Endothelial cell of umbilical vein (primary cell): ENCODE measurements around the gene ZNF440. TPM values are rescaled to one million over a fixed set of nuclear protein-coding genes. Genes with fewer than 3 reads are reported as not detected.

Source experiments
- BruUV-seq: library from RNA; stranded (reverse); fragments of 400-500 nt; replicated peaks from 2 replicates; lab custom pipeline; 2021; lab: Mats Ljungman, UMichigan
- CTCF ChIA-PET: fragments of 300-600, 350-600 bp; sonication (Branson Sonifier 250); formaldehyde crosslinking; loops from one replicate; lab custom pipeline; 2021; ENCODE audit warnings: antibody characterized with exemption, inconsistent platforms; lab: Charles Lee
- POLR2A ChIA-PET: fragments of 300-600, 350-600 bp; sonication (Branson Sonifier 250); formaldehyde crosslinking; loops from one replicate; lab custom pipeline; 2021; ENCODE audit warnings: antibody characterized with exemption, inconsistent platforms; lab: Charles Lee
- DNase-seq: peaks from one replicate; pipeline ENCODE4 v3.0.0-alpha.2; 2011; ENCODE audit warnings: low read depth, low spot score
- FAIRE-seq: peaks from 2 replicates; lab custom pipeline; 2011; peaks lifted over from hg19 to GRCh38; lab: Jason Lieb, UNC
- H2AFZ ChIP-seq: 2 replicates; pipeline ENCODE4 v1.6.0; 2012; ENCODE audit warnings: low read depth, low read length, control low read depth, inconsistent platforms
- H3K27ac ChIP-seq: 2 replicates; pipeline ENCODE4 v1.5.1; 2011; ENCODE audit warnings: low read depth, mild to moderate bottlenecking, control low read depth, low read length, moderate library complexity; ENCODE audit not compliant: insufficient read depth
- H3K27me3 ChIP-seq, 2 experiments: 2 replicates each; pipeline versions ENCODE4 v1.6.0 to v1.6.1; 2011; ENCODE audit warnings: low read length in 2 of 2, mixed read lengths in 1 of 2; ENCODE audit not compliant: control insufficient read depth in 2 of 2, insufficient read depth in 2 of 2
- H3K36me3 ChIP-seq, 2 experiments: 2 replicates in 1 of 2; 3 replicates in 1 of 2; pipeline ENCODE4 v1.5.1; 2011; ENCODE audit warnings: low read length in 2 of 2, mild to moderate bottlenecking in 1 of 2, moderate library complexity in 1 of 2; ENCODE audit not compliant: control insufficient read depth in 2 of 2, insufficient read depth in 2 of 2; ENCODE audit errors: extremely low read depth in 1 of 2
- H3K4me1 ChIP-seq: 3 replicates; pipeline ENCODE4 v1.5.1; 2011; ENCODE audit warnings: mild to moderate bottlenecking, low read length; ENCODE audit not compliant: control insufficient read depth, insufficient read depth; ENCODE audit errors: extremely low read depth
- H3K4me2 ChIP-seq: 2 replicates; pipeline ENCODE4 v1.6.1; 2011; ENCODE audit warnings: low read length, control low read depth, mixed read lengths; ENCODE audit not compliant: insufficient read depth
- H3K4me3 ChIP-seq, 3 experiments: fragments of 200-600 bp in 1 of 3; sonication (generic), shearing (Covaris generic) in 1 of 3; replicated peaks in 1 of 3; 2 replicates each; pipeline ENCODE4 v1.5.1; 2011 to 2016; ENCODE audit warnings: control low read depth in 3 of 3, low read length in 3 of 3, mild to moderate bottlenecking in 2 of 3, inconsistent platforms in 1 of 3, low read depth in 1 of 3, moderate library complexity in 1 of 3; ENCODE audit not compliant: insufficient read depth in 1 of 3
- H3K79me2 ChIP-seq: 2 replicates; pipeline ENCODE4 v1.6.0; 2012; ENCODE audit warnings: low read length, inconsistent platforms; ENCODE audit not compliant: control insufficient read depth, insufficient read depth
- H3K9ac ChIP-seq: replicated peaks from 2 replicates; pipeline ENCODE3; 2011; ENCODE audit warnings: low read length, control low read depth; ENCODE audit not compliant: insufficient read depth; ENCODE audit errors: extremely low read depth
- H3K9me1 ChIP-seq: replicated peaks from 3 replicates; pipeline ENCODE4 v1.6.0; 2011; ENCODE audit warnings: mild to moderate bottlenecking, low read length; ENCODE audit not compliant: control insufficient read depth, insufficient read depth; ENCODE audit errors: extremely low read depth
- H3K9me3 ChIP-seq: replicated peaks from 2 replicates; pipeline ENCODE4 v1.5.1; 2012; ENCODE audit warnings: low read length, inconsistent platforms; ENCODE audit not compliant: control insufficient read depth, insufficient read depth
- H4K20me1 ChIP-seq: replicated peaks from 2 replicates; pipeline ENCODE3; 2011; ENCODE audit warnings: mild to moderate bottlenecking, low read length; ENCODE audit not compliant: control insufficient read depth, insufficient read depth; ENCODE audit errors: extremely low read depth
- CTCF ChIP-seq, 2 donors: IDR thresholded peaks; 1 replicate in 1 of 2; 2 replicates in 1 of 2; pipeline ENCODE4 v1.5.1; 2011; ENCODE audit warnings: low read length in 2 of 2, mild to moderate bottlenecking in 2 of 2, moderate library complexity in 2 of 2, control low read depth in 1 of 2, inconsistent platforms in 1 of 2, low read depth in 1 of 2; ENCODE audit not compliant: insufficient read depth in 1 of 2; ENCODE audit errors: extremely low read depth in 1 of 2
- EZH2 ChIP-seq: IDR thresholded peaks from 2 replicates; pipeline ENCODE4 v1.6.1; 2012; ENCODE audit warnings: borderline replicate concordance, low read depth, mild to moderate bottlenecking, moderate library complexity, low read length, inconsistent platforms; ENCODE audit not compliant: severe bottlenecking
- FOS ChIP-seq: IDR thresholded peaks from 2 replicates; pipeline ENCODE4 v1.6.1; 2011; ENCODE audit warnings: mild to moderate bottlenecking, low read length, moderate library complexity, borderline replicate concordance; ENCODE audit not compliant: insufficient read depth
- GATA2 ChIP-seq: IDR thresholded peaks from 2 replicates; pipeline ENCODE4 v1.7.0; 2011; ENCODE audit warnings: low read depth, mild to moderate bottlenecking, moderate library complexity, mixed read lengths, low read length; ENCODE audit not compliant: insufficient read length, insufficient read depth
- POLR2A ChIP-seq: IDR thresholded peaks from 2 replicates; pipeline ENCODE4 v1.6.1; 2012; ENCODE audit warnings: low read depth, mild to moderate bottlenecking, control low read depth, low read length
- dilution Hi-C: fragments of 300-500 bp; cut with MboI; formaldehyde crosslinking; loops from one replicate; pipeline ENCODE4 v1.15.0; 2019; ENCODE audit warnings: low sequenced_read_pairs; ENCODE audit not compliant: extremely low pct_ligation_motif_present
- intact Hi-C: fragments of 100-400 bp; cut with micrococcal nuclease; formaldehyde crosslinking; loops from one replicate; pipeline ENCODE4 v1.10.0; 2022
- polyA plus RNA-seq, 4 experiments: library from polyadenylated mRNA; depleted of rRNA in 3 of 4; stranded (reverse) in 3 of 4; unstranded in 1 of 4; fragments of >200 nt; gene quantifications; 2 replicates each; pipeline versions ENCODE4 v1.2.1 to v1.2.3, GENCODE V29; 2011 to 2012; ENCODE audit warnings: missing spikeins in 1 of 4
- total RNA-seq: library from RNA; stranded (reverse); gene quantifications from 2 replicates; pipeline ENCODE4 v1.2.3, GENCODE V29; 2021

The ZNF440 gene
- total and polyA plus RNA-seq, 2 donors (not counting 3 experiments of a cell fraction or from before 2014, with no cell fraction given), result 2.2 to 13.3 TPM

GRCh38 chr19:11798391-11799330 lies 15.4 kb upstream of the ZNF440 start, which contains the start of gene ZNF491:
Gene ZNF491, plus strand, starts transcription at chr19:11798523. Its CDS starts 7,431 bp downstream, at chr19:11805954.
- CTCF ChIA-PET, result interaction anchor here (0.6 to 2.2 kb wide), 20 partner anchors 13 to 873 kb away, joined by 3 to 74 read pairs (median 6); partner anchors contain the start of genes ZNF20, ZNF441, ZNF700 and ZNF823

More at GRCh38 chr19:11798391-11799330, 15.4 kb upstream of the ZNF440 start, which contains the start of gene ZNF491:
- Histone ChIP-seq H3K9ac (peak within 1 kb of the TSS; percentile 70), H4K20me1 (no peaks in the 10 kb centered on the region), H3K9me3 (no peaks in the 10 kb centered on the region), H3K4me3 (peak within 1 kb of the TSS; percentile 39 to 75 (median 62)), H2AFZ (peak within 1 kb of the TSS; percentile 99), H3K27ac (no peak within 1 kb of the TSS), H3K79me2 (no peaks in the 10 kb centered on the region), H3K4me1 (peaks cover 7% of the 10 kb centered on the region), H3K36me3 (no peaks in the 10 kb centered on the region), H3K4me2 (peak within 1 kb of the TSS; percentile 76), H3K9me1 (no peaks in the 10 kb centered on the region), H3K27me3 (no peaks in the 10 kb centered on the region)
- TF ChIP-seq CTCF (IDR thresholded peaks at IDR 0.05; ENCODE audit: extremely low read depth in 1 of 2, insufficient read depth in 1 of 2, low read depth in 1 of 2, low read length in 2 of 2), result peak; percentile 13 to 21
- peak; percentile 52 for TF ChIP-seq POLR2A
- TF ChIP-seq GATA2, result no peak
- TF ChIP-seq EZH2, result peak; percentile 35
- no peak for TF ChIP-seq FOS
- dilution Hi-C loops (no loop called here), intact Hi-C loops (loop anchor here (1.0 to 5.0 kb wide), 4 partner anchors 14 to 342 kb away; partner anchors contain the start of genes ZNF20 and ZNF700)
- POLR2A ChIA-PET, result no interaction called here
- DNase-seq, result peak; percentile 83
- peak; percentile 84 for FAIRE-seq
- BruUV-seq, result no TSS peak
